PC-3 (cell line): Measurements from ENCODE around the gene ACYP2. TPM values are rescaled to one million over a fixed set of nuclear protein-coding genes. Genes with fewer than 3 reads are reported as not detected.

Experiments
- ATAC-seq: fragments of 200-7000 bp; cut with Tn5 transposase; 2 replicates; pipeline ENCODE4 v1.9.1; 2020; ENCODE audit warnings: mild to moderate bottlenecking, moderate library complexity
- BruUV-seq: library from RNA; stranded (reverse); fragments of 400-500 nt; replicated peaks from 2 replicates; lab custom pipeline; 2021; lab: Mats Ljungman, UMichigan
- CTCF ChIA-PET: fragments of 300-600 bp; sonication (Branson Sonifier 250); formaldehyde crosslinking; loops from one replicate; lab custom pipeline; 2022; ENCODE audit warnings: antibody characterized with exemption; lab: Charles Lee
- POLR2A ChIA-PET: fragments of 300-600 bp; sonication (Branson Sonifier 250); formaldehyde crosslinking; loops from one replicate; lab custom pipeline; 2022; ENCODE audit warnings: antibody characterized with exemption; ENCODE audit not compliant: unreplicated experiment; lab: Charles Lee
- DNase-seq: peaks from one replicate; pipeline ENCODE4 v3.0.0-alpha.2; 2015
- H2AFZ ChIP-seq: fragments of 300-600 bp; sonication (generic); 2 replicates; pipeline ENCODE4 v1.6.0; 2016; ENCODE audit warnings: antibody characterized with exemption, low read length
- H3F3A ChIP-seq: fragments of 300-600 bp; sonication (generic); one replicate; pipeline ENCODE4 v1.6.0; 2017; ENCODE audit warnings: antibody characterized with exemption, low read length, control low read depth, mild to moderate bottlenecking; ENCODE audit not compliant: unreplicated experiment
- H3K27ac ChIP-seq: fragments of 300-600 bp; sonication (generic); 2 replicates; pipeline ENCODE4 v1.5.1; 2016; ENCODE audit warnings: mild to moderate bottlenecking, low read length
- H3K27me3 ChIP-seq: fragments of 300-600 bp; sonication (generic); 2 replicates; pipeline ENCODE4 v1.6.1; 2016; ENCODE audit warnings: low read length, mixed read lengths
- H3K36me3 ChIP-seq: fragments of 300-600 bp; sonication (generic); 2 replicates; pipeline ENCODE4 v1.6.1; 2016; ENCODE audit warnings: low read depth, mixed run types, low read length, mixed read lengths
- H3K4me1 ChIP-seq: fragments of 300-600 bp; sonication (generic); 2 replicates; pipeline ENCODE4 v1.5.1; 2016; ENCODE audit warnings: low read length; ENCODE audit not compliant: insufficient read depth
- H3K4me2 ChIP-seq: fragments of 300-600 bp; sonication (generic); 2 replicates; pipeline ENCODE4 v1.6.0; 2016; ENCODE audit warnings: low read length
- H3K4me3 ChIP-seq: fragments of 300-600 bp; sonication (generic); 2 replicates; pipeline ENCODE4 v1.5.1; 2016; ENCODE audit warnings: mild to moderate bottlenecking, low read length, mixed read lengths
- H3K79me2 ChIP-seq: fragments of 300-600 bp; sonication (generic); 2 replicates; pipeline ENCODE4 v1.6.1; 2017; ENCODE audit warnings: low read length, mixed read lengths
- H3K9ac ChIP-seq: fragments of 300-600 bp; sonication (generic); 2 replicates; pipeline ENCODE4 v1.6.0; 2016; ENCODE audit warnings: mild to moderate bottlenecking, low read length
- H3K9me2 ChIP-seq: fragments of 300-600 bp; sonication (generic); replicated peaks from 2 replicates; pipeline ENCODE4 v1.6.1; 2016; ENCODE audit warnings: mixed run types, low read length, mixed read lengths
- H3K9me3 ChIP-seq: fragments of 300-600 bp; sonication (generic); 2 replicates; pipeline ENCODE4 v1.6.1; 2016; ENCODE audit warnings: low read length, mixed read lengths
- H4K20me1 ChIP-seq: fragments of 300-600 bp; sonication (generic); 2 replicates; pipeline ENCODE4 v1.6.1; 2016; ENCODE audit warnings: low read length, mixed read lengths
- CTCF ChIP-seq: fragments of 300-600 bp; sonication (generic); conservative IDR thresholded peaks from 2 replicates; pipeline ENCODE4 v1.5.1; 2017; ENCODE audit warnings: antibody characterized with exemption, low read depth, mild to moderate bottlenecking, low read length
- EZH2 ChIP-seq: fragments of 300-600 bp; sonication (generic); IDR thresholded peaks from one replicate; pipeline ENCODE4 v1.6.1; 2017; ENCODE audit warnings: antibody characterized with exemption, mild to moderate bottlenecking, low read length; ENCODE audit not compliant: unreplicated experiment
- EZH2phosphoT487 ChIP-seq: fragments of 300-600 bp; sonication (generic); IDR thresholded peaks from 2 replicates; pipeline ENCODE4 v1.6.1; 2018; ENCODE audit warnings: mild to moderate bottlenecking, antibody characterized with exemption, low read length, borderline replicate concordance
- intact Hi-C: fragments of 100-400 bp; cut with micrococcal nuclease; formaldehyde crosslinking; loops from 2 replicates; pipeline ENCODE4 v1.9.0; 2023
- total RNA-seq: library from RNA; depleted of rRNA; stranded (reverse); fragments of >200 nt; gene quantifications from 2 replicates; pipeline ENCODE4 v1.2.3, GENCODE V29; 2014

ACYP2 gene
- total RNA-seq, 1 experiment from 2014 or later, result 8.3 TPM

GRCh38 chr2:54148391-54148790 is 33.0 kb downstream of the ACYP2 start:
- POLR2A ChIA-PET, result no interaction called here
- no peak for TF ChIP-seq EZH2
- no peak for TF ChIP-seq EZH2phosphoT487
- no peak for TF ChIP-seq CTCF
- Histone ChIP-seq H3K4me3 (no peak overlapping the region), H3K4me2 (no peak overlapping the region), H3K36me3 (no peaks in the 10 kb centered on the region), H3K9ac (no peak overlapping the region), H3F3A (no peaks in the 10 kb centered on the region), H3K27ac (no peak overlapping the region), H3K27me3 (no peaks in the 10 kb centered on the region), H2AFZ (no peak overlapping the region), H4K20me1 (no peaks in the 10 kb centered on the region), H3K79me2 (no peaks in the 10 kb centered on the region), H3K9me2 (no peaks in the 10 kb centered on the region), H3K9me3 (no peaks in the 10 kb centered on the region), H3K4me1 (no peaks in the 10 kb centered on the region; the same call in 1 of the 2 replicates)
- ATAC-seq (no peak), DNase-seq (no peak)
- no TSS peak for BruUV-seq
- CTCF ChIA-PET, result no interaction called here
- intact Hi-C loops, result no loop called here

- Histone ChIP-seq H3K27ac (no peak overlapping the region), H3K9me3 (no peaks in the 10 kb centered on the region), H4K20me1 (no peaks in the 10 kb centered on the region), H3K79me2 (no peaks in the 10 kb centered on the region), H3K9ac (no peak overlapping the region), H3F3A (no peaks in the 10 kb centered on the region), H3K4me3 (no peak overlapping the region), H3K27me3 (no peaks in the 10 kb centered on the region), H2AFZ (no peak overlapping the region), H3K36me3 (no peaks in the 10 kb centered on the region), H3K4me2 (no peak overlapping the region), H3K4me1 (no peaks in the 10 kb centered on the region), H3K9me2 (no peaks in the 10 kb centered on the region)
- CTCF ChIA-PET, result interaction anchor here (0.7 kb wide), 1 partner anchor 735 kb away, joined by 3 read pairs; no protein-coding TSS in a partner anchor
- no TSS peak for BruUV-seq
- DNase-seq (peak; percentile 24), ATAC-seq (no peak)
- TF ChIP-seq EZH2 (no peak), CTCF (no peak), EZH2phosphoT487 (no peak)
- POLR2A ChIA-PET, result no interaction called here
- intact Hi-C loops, result no loop called here
Observed at GRCh38 chr2:54149638-54150441, 34.4 kb downstream of the ACYP2 start.

GRCh38 chr2:54158311-54158710 is 42.9 kb downstream of the ACYP2 start:
- Histone ChIP-seq H3K4me1 (no peaks in the 10 kb centered on the region), H3K27ac (no peak overlapping the region), H4K20me1 (no peaks in the 10 kb centered on the region), H3K9me2 (no peaks in the 10 kb centered on the region), H3K4me3 (no peak overlapping the region), H2AFZ (no peak overlapping the region), H3K27me3 (no peaks in the 10 kb centered on the region), H3K36me3 (no peaks in the 10 kb centered on the region), H3K4me2 (no peak overlapping the region), H3K9me3 (no peaks in the 10 kb centered on the region), H3F3A (no peaks in the 10 kb centered on the region), H3K9ac (no peak overlapping the region), H3K79me2 (no peaks in the 10 kb centered on the region)
- intact Hi-C loops, result no loop called here
- TF ChIP-seq CTCF (no peak), EZH2phosphoT487 (no peak), EZH2 (no peak)
- ATAC-seq, result no peak
- POLR2A ChIA-PET, result no interaction called here
- BruUV-seq, result no TSS peak
- CTCF ChIA-PET, result no interaction called here
- DNase-seq, result no peak
